ENCODE data around the gene SNX25.

SNX25 gene

GRCh38 chr4:185346975-185347601, 137.7 kb downstream of the SNX25 start:
- Histone ChIP-seq H4K20me1 (ENCODE audit: insufficient read depth, low read length) (no peaks in the 10 kb centered on the region), H3K9ac (ENCODE audit: low read length) (no peak overlapping the region), H3K4me2 (ENCODE audit: low read length) (no peak overlapping the region), H3F3A (ENCODE audit: insufficient read depth, low read length) (no peaks in the 10 kb centered on the region), H3K9me3 (ENCODE audit: low read length) (no peaks in the 10 kb centered on the region), H3K27ac (ENCODE audit: low read depth, low read length, poor library complexity, severe bottlenecking) (no peak overlapping the region), H3K4me1 (ENCODE audit: insufficient read depth, low read length, severe bottlenecking) (peaks cover 20% of the 10 kb centered on the region), H3K9me2 (ENCODE audit: low read depth, low read length) (no peaks in the 10 kb centered on the region), H3K79me2 (ENCODE audit: insufficient read depth, low read length) (no peaks in the 10 kb centered on the region), H3K36me3 (ENCODE audit: insufficient read depth, low read length) (peaks cover 82% of the 10 kb centered on the region), H3K4me3 (ENCODE audit: low read depth, low read length, poor library complexity, severe bottlenecking) (no peak overlapping the region), H2AFZ (ENCODE audit: low read length) (no peak overlapping the region), H3K27me3 (ENCODE audit: insufficient read depth, low read length) (no peaks in the 10 kb centered on the region)
- TF ChIP-seq EZH2 (IDR thresholded peaks at IDR 0.05; ENCODE audit: borderline replicate concordance, low read length): no peak
- no peak for TF ChIP-seq CTCF (IDR thresholded peaks at IDR 0.05; ENCODE audit: low read length)

GRCh38 chr4:185351691-185352090, 142.3 kb downstream of the SNX25 start:
- H3K9me3 ChIP-seq (ENCODE audit: low read length): no peaks in the 10 kb centered on the region
- no peaks in the 10 kb centered on the region for H3K27me3 ChIP-seq (ENCODE audit: insufficient read depth, low read length)
- H3K27ac ChIP-seq (ENCODE audit: low read depth, low read length, poor library complexity, severe bottlenecking): peak overlapping the region; percentile 84
- no peak overlapping the region for H2AFZ ChIP-seq (ENCODE audit: low read length)
- H4K20me1 ChIP-seq (ENCODE audit: insufficient read depth, low read length): no peaks in the 10 kb centered on the region
- no peak for TF ChIP-seq EZH2 (IDR thresholded peaks at IDR 0.05; ENCODE audit: borderline replicate concordance, low read length)
- no peak for TF ChIP-seq CTCF (IDR thresholded peaks at IDR 0.05; ENCODE audit: low read length)
- H3K9ac ChIP-seq (ENCODE audit: low read length): no peak overlapping the region
- no peak overlapping the region for H3K4me3 ChIP-seq (ENCODE audit: low read depth, low read length, poor library complexity, severe bottlenecking)
- H3F3A ChIP-seq (ENCODE audit: insufficient read depth, low read length): no peaks in the 10 kb centered on the region
- H3K4me2 ChIP-seq (ENCODE audit: low read length): no peak overlapping the region
- peaks cover 19% of the 10 kb centered on the region for H3K4me1 ChIP-seq (ENCODE audit: insufficient read depth, low read length, severe bottlenecking)
- no peaks in the 10 kb centered on the region for H3K79me2 ChIP-seq (ENCODE audit: insufficient read depth, low read length)
- peaks cover 72% of the 10 kb centered on the region for H3K36me3 ChIP-seq (ENCODE audit: insufficient read depth, low read length)
- no peaks in the 10 kb centered on the region for H3K9me2 ChIP-seq (ENCODE audit: low read depth, low read length)

- peak overlapping the region; percentile 10; the same call in 1 of the 2 replicates for H3K9ac ChIP-seq (ENCODE audit: low read length)
- H3K4me1 ChIP-seq (ENCODE audit: insufficient read depth, low read length, severe bottlenecking): peaks cover 19% of the 10 kb centered on the region
- no peaks in the 10 kb centered on the region for H3K27me3 ChIP-seq (ENCODE audit: insufficient read depth, low read length)
- H3K4me2 ChIP-seq (ENCODE audit: low read length): peak overlapping the region; percentile 24; the same call in 1 of the 2 replicates
- no peaks in the 10 kb centered on the region for H3F3A ChIP-seq (ENCODE audit: insufficient read depth, low read length)
- no peak for TF ChIP-seq EZH2 (IDR thresholded peaks at IDR 0.05; ENCODE audit: borderline replicate concordance, low read length)
- no peak for TF ChIP-seq CTCF (IDR thresholded peaks at IDR 0.05; ENCODE audit: low read length)
- no peak overlapping the region for H2AFZ ChIP-seq (ENCODE audit: low read length)
- no peaks in the 10 kb centered on the region for H3K79me2 ChIP-seq (ENCODE audit: insufficient read depth, low read length)
- H3K9me3 ChIP-seq (ENCODE audit: low read length): no peaks in the 10 kb centered on the region
- H3K36me3 ChIP-seq (ENCODE audit: insufficient read depth, low read length): peaks cover 68% of the 10 kb centered on the region
- H3K27ac ChIP-seq (ENCODE audit: low read depth, low read length, poor library complexity, severe bottlenecking): peak overlapping the region; percentile 84
- H3K4me3 ChIP-seq (ENCODE audit: low read depth, low read length, poor library complexity, severe bottlenecking): no peak overlapping the region
- H3K9me2 ChIP-seq (ENCODE audit: low read depth, low read length): no peaks in the 10 kb centered on the region
- H4K20me1 ChIP-seq (ENCODE audit: insufficient read depth, low read length): no peaks in the 10 kb centered on the region
Observed at GRCh38 chr4:185352202-185352601, 142.8 kb downstream of the SNX25 start.
